ENCODE results near the gene TNIK. TPM values are rescaled to one million over a fixed set of nuclear protein-coding genes. Genes with fewer than 3 reads are reported as not detected.

TNIK gene
- total and polyA plus RNA-seq, 2 of the 13 experiments (the other 11 are each of a cell fraction or from before 2014, with no cell fraction given) = 0.15 to 0.22 TPM

GRCh38 chr3:171157286-171157685, 302.9 kb downstream of the TNIK start (continued):
- TF ChIP-seq, protein P1, sequence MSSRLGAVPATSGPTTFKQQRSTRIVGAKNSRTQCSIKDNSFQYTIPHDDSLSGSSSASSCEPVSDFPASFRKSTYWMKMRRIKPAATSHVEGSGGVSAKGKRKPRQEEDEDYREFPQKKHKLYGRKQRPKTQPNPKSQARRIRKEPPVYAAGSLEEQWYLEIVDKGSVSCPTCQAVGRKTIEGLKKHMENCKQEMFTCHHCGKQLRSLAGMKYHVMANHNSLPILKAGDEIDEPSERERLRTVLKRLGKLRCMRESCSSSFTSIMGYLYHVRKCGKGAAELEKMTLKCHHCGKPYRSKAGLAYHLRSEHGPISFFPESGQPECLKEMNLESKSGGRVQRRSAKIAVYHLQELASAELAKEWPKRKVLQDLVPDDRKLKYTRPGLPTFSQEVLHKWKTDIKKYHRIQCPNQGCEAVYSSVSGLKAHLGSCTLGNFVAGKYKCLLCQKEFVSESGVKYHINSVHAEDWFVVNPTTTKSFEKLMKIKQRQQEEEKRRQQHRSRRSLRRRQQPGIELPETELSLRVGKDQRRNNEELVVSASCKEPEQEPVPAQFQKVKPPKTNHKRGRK (CRISPR knock-in tag; IDR thresholded peaks at IDR 0.05) = no peak
- no peak for TF ChIP-seq ZNF841 (CRISPR knock-in tag; IDR thresholded peaks at IDR 0.05; ENCODE audit: borderline replicate concordance)
- TF ChIP-seq, protein P2, sequence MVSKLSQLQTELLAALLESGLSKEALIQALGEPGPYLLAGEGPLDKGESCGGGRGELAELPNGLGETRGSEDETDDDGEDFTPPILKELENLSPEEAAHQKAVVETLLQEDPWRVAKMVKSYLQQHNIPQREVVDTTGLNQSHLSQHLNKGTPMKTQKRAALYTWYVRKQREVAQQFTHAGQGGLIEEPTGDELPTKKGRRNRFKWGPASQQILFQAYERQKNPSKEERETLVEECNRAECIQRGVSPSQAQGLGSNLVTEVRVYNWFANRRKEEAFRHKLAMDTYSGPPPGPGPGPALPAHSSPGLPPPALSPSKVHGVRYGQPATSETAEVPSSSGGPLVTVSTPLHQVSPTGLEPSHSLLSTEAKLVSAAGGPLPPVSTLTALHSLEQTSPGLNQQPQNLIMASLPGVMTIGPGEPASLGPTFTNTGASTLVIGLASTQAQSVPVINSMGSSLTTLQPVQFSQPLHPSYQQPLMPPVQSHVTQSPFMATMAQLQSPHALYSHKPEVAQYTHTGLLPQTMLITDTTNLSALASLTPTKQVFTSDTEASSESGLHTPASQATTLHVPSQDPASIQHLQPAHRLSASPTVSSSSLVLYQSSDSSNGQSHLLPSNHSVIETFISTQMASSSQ (IDR thresholded peaks at IDR 0.05; ENCODE audit: low read depth) = no peak; the same call in 1 of the 2 replicates
- TF ChIP-seq, protein P2 (CRISPR knock-in tag; IDR thresholded peaks at IDR 0.05; ENCODE audit: borderline replicate concordance) = peak; percentile 72; the same call in 1 of the 2 replicates
- TF ChIP-seq, protein P3, sequence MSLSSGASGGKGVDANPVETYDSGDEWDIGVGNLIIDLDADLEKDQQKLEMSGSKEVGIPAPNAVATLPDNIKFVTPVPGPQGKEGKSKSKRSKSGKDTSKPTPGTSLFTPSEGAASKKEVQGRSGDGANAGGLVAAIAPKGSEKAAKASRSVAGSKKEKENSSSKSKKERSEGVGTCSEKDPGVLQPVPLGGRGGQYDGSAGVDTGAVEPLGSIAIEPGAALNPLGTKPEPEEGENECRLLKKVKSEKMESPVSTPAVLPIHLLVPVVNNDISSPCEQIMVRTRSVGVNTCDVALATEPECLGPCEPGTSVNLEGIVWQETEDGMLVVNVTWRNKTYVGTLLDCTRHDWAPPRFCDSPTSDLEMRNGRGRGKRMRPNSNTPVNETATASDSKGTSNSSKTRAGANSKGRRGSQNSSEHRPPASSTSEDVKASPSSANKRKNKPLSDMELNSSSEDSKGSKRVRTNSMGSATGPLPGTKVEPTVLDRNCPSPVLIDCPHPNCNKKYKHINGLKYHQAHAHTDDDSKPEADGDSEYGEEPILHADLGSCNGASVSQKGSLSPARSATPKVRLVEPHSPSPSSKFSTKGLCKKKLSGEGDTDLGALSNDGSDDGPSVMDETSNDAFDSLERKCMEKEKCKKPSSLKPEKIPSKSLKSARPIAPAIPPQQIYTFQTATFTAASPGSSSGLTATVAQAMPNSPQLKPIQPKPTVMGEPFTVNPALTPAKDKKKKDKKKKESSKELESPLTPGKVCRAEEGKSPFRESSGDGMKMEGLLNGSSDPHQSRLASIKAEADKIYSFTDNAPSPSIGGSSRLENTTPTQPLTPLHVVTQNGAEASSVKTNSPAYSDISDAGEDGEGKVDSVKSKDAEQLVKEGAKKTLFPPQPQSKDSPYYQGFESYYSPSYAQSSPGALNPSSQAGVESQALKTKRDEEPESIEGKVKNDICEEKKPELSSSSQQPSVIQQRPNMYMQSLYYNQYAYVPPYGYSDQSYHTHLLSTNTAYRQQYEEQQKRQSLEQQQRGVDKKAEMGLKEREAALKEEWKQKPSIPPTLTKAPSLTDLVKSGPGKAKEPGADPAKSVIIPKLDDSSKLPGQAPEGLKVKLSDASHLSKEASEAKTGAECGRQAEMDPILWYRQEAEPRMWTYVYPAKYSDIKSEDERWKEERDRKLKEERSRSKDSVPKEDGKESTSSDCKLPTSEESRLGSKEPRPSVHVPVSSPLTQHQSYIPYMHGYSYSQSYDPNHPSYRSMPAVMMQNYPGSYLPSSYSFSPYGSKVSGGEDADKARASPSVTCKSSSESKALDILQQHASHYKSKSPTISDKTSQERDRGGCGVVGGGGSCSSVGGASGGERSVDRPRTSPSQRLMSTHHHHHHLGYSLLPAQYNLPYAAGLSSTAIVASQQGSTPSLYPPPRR (CRISPR knock-in tag; IDR thresholded peaks at IDR 0.05; ENCODE audit: borderline replicate concordance) = no peak; the same call in 1 of the 2 replicates
- peak; percentile 88 for TF ChIP-seq ZNF687 (CRISPR knock-in tag; IDR thresholded peaks at IDR 0.05)
- peak; percentile 54; the same call in 1 of the 2 replicates for TF ChIP-seq CBX5 (CRISPR knock-in tag; IDR thresholded peaks at IDR 0.05; ENCODE audit: borderline replicate concordance)
- no peak for TF ChIP-seq ELK4 (CRISPR knock-in tag; IDR thresholded peaks at IDR 0.05; ENCODE audit: borderline replicate concordance)
- TF ChIP-seq ZFP90 (CRISPR knock-in tag; IDR thresholded peaks at IDR 0.05; ENCODE audit: borderline replicate concordance) = no peak
- TF ChIP-seq ETV6 (CRISPR knock-in tag; conservative IDR thresholded peaks at IDR 0.05) = no peak
- no peak for TF ChIP-seq ZFYVE20 (CRISPR knock-in tag; IDR thresholded peaks at IDR 0.05; ENCODE audit: borderline replicate concordance, low read depth)
- TF ChIP-seq ZNF816 (CRISPR knock-in tag; IDR thresholded peaks at IDR 0.05; ENCODE audit: borderline replicate concordance) = no peak

All from HepG2 (cell line).